ENCODE data around the gene FTO.

Gene FTO

DNA sequence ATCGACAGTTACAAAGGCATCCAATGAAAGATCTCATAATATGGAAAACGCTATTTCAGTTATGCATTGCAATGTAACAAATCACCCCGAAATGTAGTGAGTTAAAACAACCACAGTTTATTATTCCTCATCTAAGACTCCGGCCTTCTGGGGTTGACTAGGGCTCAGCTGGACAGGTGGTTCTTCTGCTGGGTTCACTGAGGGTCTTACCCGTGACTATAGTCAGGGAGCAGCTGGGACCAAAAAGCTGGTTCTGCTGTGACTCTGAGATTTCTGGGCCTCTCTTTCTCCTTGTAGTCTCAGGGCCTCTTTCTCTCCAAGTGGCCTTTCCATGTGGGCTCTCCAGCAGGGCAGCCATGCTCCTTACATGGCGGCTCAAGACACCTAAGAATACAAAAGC is 386.6 kb downstream of the FTO start:
- H2AFZ ChIP-seq (ENCODE audit: low read depth), result no peak overlapping the region
- no peaks in the 10 kb centered on the region for H3K27me3 ChIP-seq (ENCODE audit: insufficient read depth, low read depth)
- H3K36me3 ChIP-seq (ENCODE audit: insufficient read depth), result no peaks in the 10 kb centered on the region
- no peaks in the 10 kb centered on the region for H3K4me1 ChIP-seq (ENCODE audit: low read depth, poor library complexity, severe bottlenecking)
- H3K79me2 ChIP-seq (ENCODE audit: insufficient read depth, low read depth), result no peaks in the 10 kb centered on the region
- H3K27ac ChIP-seq, result no peak overlapping the region
- no peak overlapping the region for H3K4me3 ChIP-seq (IDR thresholded peaks at IDR 0.05; ENCODE audit: insufficient read depth, low read depth, low read length)
- TF ChIP-seq, protein P1, sequence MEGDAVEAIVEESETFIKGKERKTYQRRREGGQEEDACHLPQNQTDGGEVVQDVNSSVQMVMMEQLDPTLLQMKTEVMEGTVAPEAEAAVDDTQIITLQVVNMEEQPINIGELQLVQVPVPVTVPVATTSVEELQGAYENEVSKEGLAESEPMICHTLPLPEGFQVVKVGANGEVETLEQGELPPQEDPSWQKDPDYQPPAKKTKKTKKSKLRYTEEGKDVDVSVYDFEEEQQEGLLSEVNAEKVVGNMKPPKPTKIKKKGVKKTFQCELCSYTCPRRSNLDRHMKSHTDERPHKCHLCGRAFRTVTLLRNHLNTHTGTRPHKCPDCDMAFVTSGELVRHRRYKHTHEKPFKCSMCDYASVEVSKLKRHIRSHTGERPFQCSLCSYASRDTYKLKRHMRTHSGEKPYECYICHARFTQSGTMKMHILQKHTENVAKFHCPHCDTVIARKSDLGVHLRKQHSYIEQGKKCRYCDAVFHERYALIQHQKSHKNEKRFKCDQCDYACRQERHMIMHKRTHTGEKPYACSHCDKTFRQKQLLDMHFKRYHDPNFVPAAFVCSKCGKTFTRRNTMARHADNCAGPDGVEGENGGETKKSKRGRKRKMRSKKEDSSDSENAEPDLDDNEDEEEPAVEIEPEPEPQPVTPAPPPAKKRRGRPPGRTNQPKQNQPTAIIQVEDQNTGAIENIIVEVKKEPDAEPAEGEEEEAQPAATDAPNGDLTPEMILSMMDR (conservative IDR thresholded peaks at IDR 0.05; ENCODE audit: low read depth, low read length), result no peak
- no peak overlapping the region for H3K9ac ChIP-seq
- no peak overlapping the region for H3K4me2 ChIP-seq
- H4K20me1 ChIP-seq (ENCODE audit: insufficient read depth), result no peaks in the 10 kb centered on the region

- no peaks in the 10 kb centered on the region for H4K20me1 ChIP-seq (ENCODE audit: insufficient read depth)
- H3K4me2 ChIP-seq, result no peak overlapping the region
- no peak overlapping the region for H2AFZ ChIP-seq (ENCODE audit: low read depth)
- no peaks in the 10 kb centered on the region for H3K79me2 ChIP-seq (ENCODE audit: insufficient read depth, low read depth)
- no peaks in the 10 kb centered on the region for H3K4me1 ChIP-seq (ENCODE audit: low read depth, poor library complexity, severe bottlenecking)
- TF ChIP-seq, protein P1 (conservative IDR thresholded peaks at IDR 0.05; ENCODE audit: low read depth, low read length), result no peak
- H3K36me3 ChIP-seq (ENCODE audit: insufficient read depth), result no peaks in the 10 kb centered on the region
- no peak overlapping the region for H3K27ac ChIP-seq
- no peaks in the 10 kb centered on the region for H3K27me3 ChIP-seq (ENCODE audit: insufficient read depth, low read depth)
- H3K4me3 ChIP-seq (IDR thresholded peaks at IDR 0.05; ENCODE audit: insufficient read depth, low read depth, low read length), result no peak overlapping the region
- no peak overlapping the region for H3K9ac ChIP-seq
Measured at GRCh38 chr16:54093281-54093680, 389.3 kb downstream of the FTO start.

DNA sequence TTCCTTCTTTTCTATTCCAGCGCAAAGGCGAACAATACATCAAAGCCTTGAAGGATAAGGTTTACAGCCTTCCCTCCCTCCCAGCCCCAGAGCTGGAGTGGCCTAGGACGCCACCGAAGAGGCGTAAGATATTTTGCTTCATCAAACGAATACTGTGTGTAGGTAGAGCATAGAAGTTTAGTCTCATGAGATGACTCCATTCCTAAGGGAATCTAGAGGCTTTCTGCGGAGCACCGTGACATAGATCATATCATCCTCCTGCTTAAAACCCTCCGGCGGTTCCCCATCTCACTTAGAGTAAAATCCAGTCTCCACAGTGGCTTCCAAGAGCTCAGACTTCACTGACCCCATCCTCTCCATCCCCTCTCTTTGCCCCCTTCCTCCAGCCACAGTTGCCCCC is 390.7 kb downstream of the FTO start:
- Histone ChIP-seq H3K4me1 (ENCODE audit: low read depth, poor library complexity, severe bottlenecking) (no peaks in the 10 kb centered on the region), H3K9ac (no peak overlapping the region), H3K36me3 (ENCODE audit: insufficient read depth) (no peaks in the 10 kb centered on the region), H3K27ac (no peak overlapping the region), H4K20me1 (ENCODE audit: insufficient read depth) (no peaks in the 10 kb centered on the region), H2AFZ (ENCODE audit: low read depth) (no peak overlapping the region), H3K4me3 (IDR thresholded peaks at IDR 0.05; ENCODE audit: insufficient read depth, low read depth, low read length) (no peak overlapping the region), H3K27me3 (ENCODE audit: insufficient read depth, low read depth) (no peaks in the 10 kb centered on the region), H3K79me2 (ENCODE audit: insufficient read depth, low read depth) (no peaks in the 10 kb centered on the region), H3K4me2 (no peak overlapping the region)
- TF ChIP-seq, protein P1 (conservative IDR thresholded peaks at IDR 0.05; ENCODE audit: low read depth, low read length), result no peak

- H3K27ac ChIP-seq, result no peak overlapping the region
- no peaks in the 10 kb centered on the region for H4K20me1 ChIP-seq (ENCODE audit: insufficient read depth)
- no peak overlapping the region for H3K9ac ChIP-seq
- no peaks in the 10 kb centered on the region for H3K79me2 ChIP-seq (ENCODE audit: insufficient read depth, low read depth)
- H3K4me2 ChIP-seq, result no peak overlapping the region
- no peaks in the 10 kb centered on the region for H3K36me3 ChIP-seq (ENCODE audit: insufficient read depth)
- H3K4me1 ChIP-seq (ENCODE audit: low read depth, poor library complexity, severe bottlenecking), result no peaks in the 10 kb centered on the region
- TF ChIP-seq, protein P1 (conservative IDR thresholded peaks at IDR 0.05; ENCODE audit: low read depth, low read length), result no peak
- H3K4me3 ChIP-seq (IDR thresholded peaks at IDR 0.05; ENCODE audit: insufficient read depth, low read depth, low read length), result no peak overlapping the region
- no peaks in the 10 kb centered on the region for H3K27me3 ChIP-seq (ENCODE audit: insufficient read depth, low read depth)
- H2AFZ ChIP-seq (ENCODE audit: low read depth), result no peak overlapping the region
Measured at GRCh38 chr16:54096607-54097006, 392.7 kb downstream of the FTO start.
